Left hindlimb (tissue), 1 donor: Measurements from ENCODE around the gene ZBTB46.
"Not testable (repeated sequence)": the region's sequence is repeated elsewhere in the genome, so short reads cannot be mapped to it uniquely, and the experiment has no call there.

Experiments used
- DNase-seq: peaks from one replicate; pipeline ENCODE4 v3.0.0-alpha.2; 2018

The ZBTB46 gene

DNA sequence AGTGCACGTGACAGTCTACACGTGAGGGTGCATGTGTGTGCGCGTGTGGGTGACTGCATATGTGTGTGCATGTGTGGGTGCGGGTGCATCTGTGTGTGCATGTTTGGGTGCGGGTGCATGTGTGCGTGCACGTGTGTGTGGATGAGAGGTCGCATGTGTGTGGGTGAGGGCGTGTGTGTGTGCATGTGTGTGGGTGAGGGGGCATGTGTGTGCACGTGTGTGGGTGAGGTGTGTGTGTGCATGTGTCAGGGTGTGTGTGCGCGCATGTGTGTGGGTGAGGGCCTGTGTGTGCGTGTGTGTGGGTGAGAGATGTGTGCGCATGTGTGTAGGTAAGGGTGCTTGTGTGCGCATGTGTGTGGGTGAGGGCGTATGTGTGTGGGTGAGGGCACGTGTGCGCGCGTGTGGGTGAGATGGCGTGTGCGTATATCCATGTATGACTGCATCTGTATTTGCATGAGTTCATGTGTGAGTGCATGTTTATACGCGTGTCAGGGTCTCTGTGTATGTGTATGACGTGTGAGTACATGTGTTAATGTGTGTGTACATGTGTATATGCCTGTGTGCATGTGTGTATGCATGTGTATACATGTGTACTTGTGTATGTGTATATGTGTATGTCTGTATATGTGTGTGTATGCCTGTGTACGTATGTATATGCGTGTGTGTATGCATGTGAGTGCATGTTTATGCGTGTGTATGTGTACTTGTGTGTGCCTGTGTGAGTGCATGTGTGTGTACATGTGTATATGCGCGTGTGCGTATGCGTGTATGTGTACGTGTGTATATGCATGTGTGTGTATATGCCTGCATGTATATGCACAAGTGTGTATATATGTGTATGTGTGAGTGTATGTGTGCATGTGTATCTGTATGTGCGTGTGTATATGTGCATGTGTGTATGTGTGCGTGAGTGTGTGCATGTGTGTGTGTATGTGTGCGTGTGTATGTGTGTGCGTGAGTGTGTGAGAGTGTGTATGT is 98.7 kb downstream of the ZBTB46 start:
- DNase-seq = no peak

DNA sequence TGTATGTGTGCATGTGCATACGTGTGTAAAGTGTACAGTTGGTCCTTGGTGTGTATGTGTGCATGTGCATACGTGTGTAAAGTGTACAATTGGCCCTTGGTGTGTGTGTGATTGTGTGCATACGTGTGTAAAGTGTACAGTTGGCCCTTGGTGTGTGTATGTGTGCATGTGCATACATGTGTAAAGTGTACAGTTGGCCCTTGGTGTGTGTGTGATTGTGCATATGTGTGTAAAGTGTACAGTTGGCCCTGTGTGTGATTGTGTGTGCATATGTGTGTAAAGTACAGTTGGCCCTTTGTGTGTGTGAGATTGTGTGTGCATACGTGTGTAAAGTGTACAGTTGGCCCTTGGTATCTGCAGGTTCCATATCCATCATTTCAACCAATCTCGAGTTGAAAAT is 99.7 kb downstream of the ZBTB46 start:
- DNase-seq = no peak

DNA sequence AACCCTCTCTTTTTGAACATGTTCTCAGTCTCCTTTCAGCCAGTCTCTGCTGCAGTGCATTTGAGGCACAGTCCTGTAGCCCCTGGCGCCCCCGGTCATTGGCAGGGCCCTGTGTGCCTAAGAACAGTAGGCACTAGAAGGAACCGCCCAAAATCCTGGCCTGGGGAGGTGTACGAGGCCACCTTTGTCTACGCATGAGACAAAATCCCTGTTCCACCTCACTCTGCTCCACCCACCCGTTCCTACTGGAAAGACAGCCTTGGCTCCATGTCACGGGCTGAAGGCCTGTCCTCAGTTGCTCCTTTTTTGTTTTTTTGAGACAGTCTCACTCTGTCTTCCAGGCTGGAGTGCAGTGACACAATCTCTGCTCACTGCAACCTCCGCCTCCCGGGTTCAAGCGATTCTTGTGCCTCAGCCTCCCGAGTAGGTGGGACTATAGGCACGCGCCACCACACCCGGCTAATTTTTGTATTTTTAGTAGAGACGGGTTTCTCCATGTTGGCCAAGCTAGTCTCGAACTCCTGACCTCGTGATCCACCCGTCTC is 100.8 kb downstream of the ZBTB46 start:
- DNase-seq = not testable (repeated sequence)

DNA sequence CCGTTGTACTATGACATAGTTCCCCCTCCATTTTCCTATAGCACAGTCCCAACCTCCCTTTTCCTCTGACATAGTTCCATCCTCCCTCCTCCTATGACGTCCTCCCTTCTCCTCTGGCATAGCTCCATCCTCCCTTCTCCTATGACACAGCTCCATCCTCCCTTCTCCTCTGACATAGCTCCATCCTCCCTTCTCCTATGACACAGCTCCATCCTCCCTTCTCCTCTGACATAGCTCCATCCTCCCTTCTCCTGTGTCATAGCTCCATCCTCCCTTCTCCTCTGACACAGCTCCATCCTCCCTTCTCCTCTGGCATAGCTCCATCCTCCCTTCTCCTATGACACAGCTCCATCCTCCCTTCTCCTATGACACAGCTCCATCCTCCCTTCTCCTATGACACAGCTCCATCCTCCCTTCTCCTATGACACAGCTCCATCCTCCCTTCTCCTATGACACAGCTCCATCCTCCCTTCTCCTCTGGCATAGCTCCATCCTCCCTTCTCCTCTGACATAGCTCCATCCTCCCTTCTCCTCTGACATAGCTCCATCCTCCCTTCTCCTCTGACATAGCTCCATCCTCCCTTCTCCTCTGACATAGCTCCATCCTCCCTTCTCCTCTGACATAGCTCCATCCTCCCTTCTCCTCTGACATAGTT is 108.0 kb downstream of the ZBTB46 start:
- DNase-seq = not testable (repeated sequence)

DNA sequence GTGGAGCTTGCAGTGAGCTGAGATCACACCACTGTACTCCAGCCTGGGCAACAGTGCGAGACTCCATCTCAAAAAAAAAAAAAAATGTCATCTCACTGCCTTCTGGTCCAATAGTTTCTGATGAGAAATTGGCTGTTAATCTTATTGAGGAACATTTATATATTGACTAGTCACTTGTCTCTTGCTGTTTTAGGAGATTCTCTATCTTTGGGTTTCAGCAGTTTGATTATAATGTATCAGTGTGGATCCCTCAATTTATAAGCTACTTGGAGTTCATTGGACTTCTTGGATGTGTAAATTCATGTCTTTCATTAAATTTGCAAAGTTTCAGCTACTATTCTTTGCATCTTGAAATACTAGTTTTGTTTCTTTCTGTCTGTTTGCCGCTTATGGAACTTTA is 112.1 kb downstream of the ZBTB46 start:
- DNase-seq = no peak

DNA sequence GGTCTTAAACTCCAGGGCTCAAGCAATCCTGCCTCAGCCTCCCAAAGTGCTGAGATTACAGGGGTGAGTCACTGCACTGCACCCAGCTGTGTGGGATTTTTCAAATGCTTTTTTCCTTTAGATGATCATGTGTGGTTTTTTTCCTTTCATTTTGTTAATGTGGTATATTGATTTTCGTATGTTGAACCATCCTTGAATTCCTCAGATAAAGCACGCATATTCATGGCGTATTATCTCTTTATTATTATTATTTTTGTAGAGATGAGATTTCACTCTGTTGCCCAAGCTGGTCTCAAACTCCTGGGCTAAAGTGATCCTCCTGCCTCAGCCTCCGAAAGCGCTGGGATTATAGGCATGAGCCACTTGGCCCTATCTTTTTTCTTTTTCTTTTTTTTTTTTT is 116.2 kb downstream of the ZBTB46 start:
- no peak for DNase-seq

DNA sequence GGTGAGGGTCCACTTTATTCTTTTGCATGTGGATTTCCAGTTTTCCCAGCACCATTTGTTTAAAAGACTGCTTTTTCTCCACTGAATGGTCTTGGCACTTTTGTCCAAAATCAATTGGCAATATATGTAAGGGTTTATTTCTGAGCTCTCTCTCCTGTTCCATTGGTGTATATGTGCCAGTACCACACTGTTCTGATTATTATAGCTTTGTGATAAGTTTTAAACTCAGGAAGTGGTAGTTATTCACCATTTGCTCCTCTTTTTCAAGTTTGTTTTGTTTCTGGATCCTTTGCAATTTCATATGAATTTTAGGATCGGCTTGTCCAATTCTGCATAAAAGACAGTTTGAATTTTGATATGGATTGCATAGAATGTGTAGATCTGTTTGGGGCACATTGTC is 118.9 kb downstream of the ZBTB46 start:
- DNase-seq = no peak

DNA sequence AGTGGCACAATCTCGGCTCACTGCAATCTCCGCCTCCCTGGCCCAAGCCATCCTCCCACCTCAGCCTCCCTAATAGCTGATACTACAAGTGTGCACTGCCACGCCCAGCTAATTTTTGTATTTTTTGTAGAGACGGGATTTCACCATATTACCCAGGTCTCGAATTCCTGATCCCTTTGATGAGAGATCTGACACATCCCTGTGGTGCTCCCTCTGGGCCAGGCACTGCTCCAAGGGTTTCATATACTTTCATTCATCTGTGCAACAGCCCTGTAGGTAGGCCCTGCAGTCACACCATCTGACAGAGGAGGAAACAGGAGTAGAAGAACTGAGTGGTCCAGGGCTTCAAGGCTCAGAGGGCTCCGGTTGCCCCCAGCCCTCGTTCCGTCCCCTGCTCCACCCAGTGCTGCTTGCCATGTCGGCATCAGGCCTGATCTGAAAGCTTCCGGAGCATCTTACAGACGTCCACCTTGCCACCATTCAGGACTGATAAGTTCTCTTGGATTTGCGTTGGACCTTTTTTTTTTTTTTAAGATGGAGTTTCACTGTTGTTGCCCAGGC is 119.9 kb downstream of the ZBTB46 start:
- no peak for DNase-seq

DNA sequence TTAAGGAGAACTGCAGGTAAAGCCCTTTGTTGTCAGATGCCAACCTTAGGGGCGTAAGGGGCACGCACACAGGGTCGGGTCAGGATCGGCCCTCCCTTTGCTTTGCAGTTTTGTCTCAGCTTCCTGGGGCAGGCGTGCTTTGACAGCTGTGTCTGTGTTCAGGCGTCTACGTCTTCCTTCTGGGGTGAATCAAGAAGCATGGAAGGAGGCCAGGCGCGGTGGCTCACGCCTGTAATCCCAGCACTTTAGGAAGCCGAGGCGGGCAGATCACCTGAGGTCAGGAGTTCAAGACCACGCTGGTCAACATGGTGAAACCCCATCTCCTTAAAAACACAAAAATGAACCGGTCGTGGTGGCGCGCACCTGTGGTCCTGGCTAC is 121.9 kb downstream of the ZBTB46 start:
- no peak for DNase-seq

DNA sequence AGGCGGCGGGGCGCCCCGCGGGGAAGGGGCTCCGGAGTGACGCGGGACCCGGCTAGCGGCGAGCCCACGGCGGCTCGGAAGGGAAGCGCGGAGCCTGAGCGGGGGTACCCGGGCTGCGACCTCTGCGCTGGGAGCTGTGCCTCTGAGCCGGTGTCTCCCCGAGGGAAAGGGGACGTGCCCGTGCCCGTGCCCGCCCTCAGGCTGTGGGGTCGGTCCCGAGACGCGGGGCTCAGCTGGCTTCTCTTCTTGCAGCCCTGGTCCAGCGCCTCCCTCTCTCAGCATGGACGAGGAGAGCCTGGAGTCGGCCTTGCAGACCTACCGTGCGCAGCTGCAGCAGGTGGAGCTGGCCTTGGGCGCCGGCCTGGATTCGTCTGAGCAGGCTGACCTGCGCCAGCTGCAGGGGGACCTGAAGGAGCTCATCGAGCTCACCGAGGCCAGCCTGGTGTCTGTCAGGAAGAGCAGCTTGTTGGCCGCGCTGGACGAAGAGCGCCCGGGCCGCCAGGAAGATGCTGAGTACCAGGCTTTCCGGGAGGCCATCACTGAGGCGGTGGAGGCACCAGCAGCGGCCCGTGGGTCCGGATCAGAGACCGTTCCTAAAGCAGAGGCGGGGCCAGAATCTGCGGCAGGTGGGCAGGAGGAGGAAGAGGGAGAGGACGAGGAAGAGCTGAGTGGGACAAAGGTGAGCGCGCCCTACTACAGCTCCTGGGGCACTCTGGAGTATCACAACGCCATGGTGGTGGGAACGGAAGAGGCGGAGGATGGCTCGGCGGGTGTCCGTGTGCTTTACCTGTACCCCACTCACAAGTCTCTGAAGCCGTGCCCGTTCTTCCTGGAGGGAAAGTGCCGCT is 122.5 kb downstream of the ZBTB46 start:
- DNase-seq = no peak

DNA sequence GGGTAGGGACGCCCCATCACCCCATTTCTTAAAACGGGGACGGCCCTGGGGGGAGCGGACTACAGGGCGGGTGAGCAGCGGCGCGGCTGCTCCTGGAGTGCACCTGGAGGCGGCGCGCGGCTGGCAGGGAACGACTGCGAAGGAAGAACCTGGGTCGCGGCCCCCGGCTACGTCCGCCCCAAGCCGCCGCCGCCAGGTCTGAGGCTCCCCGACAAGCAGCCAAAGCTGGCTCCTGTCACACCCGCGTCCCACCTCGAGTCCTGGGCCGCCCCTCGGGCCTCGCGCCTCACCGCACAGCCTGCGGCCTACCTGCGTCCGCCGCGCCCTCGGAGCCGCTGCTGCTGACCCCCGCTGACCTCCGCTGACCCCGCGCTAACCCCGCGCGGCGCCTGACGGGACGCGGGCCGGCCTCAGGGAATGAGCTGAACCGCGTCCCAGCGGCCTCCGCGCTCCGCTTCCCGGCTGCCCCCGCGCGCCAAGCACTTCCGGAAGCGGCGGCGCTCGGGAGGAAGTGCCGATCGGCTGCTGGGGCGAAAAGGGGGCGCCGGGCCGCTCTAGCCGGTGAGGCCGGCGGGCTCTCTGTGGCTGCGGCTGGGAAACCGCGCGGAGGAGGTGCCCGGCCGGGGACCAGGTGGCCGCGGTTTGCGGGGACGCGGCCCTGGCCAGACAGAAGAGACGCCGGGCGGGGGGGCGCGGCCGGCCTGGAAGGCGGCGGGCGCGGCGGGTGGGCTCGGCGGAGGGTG is 123.3 kb downstream of the ZBTB46 start, which contains the start of the genes ARFRP1 and ZGPAT:
TSS of gene ARFRP1 (minus strand) at position 419 of the 743 bp plus-strand sequence. CDS start 885 bp downstream, outside the sequence.
TSS of gene ZGPAT (plus strand) at position 482 of the 743 bp plus-strand sequence. CDS start 542 bp downstream, outside the sequence.
- DNase-seq = peak; percentile 91

DNA sequence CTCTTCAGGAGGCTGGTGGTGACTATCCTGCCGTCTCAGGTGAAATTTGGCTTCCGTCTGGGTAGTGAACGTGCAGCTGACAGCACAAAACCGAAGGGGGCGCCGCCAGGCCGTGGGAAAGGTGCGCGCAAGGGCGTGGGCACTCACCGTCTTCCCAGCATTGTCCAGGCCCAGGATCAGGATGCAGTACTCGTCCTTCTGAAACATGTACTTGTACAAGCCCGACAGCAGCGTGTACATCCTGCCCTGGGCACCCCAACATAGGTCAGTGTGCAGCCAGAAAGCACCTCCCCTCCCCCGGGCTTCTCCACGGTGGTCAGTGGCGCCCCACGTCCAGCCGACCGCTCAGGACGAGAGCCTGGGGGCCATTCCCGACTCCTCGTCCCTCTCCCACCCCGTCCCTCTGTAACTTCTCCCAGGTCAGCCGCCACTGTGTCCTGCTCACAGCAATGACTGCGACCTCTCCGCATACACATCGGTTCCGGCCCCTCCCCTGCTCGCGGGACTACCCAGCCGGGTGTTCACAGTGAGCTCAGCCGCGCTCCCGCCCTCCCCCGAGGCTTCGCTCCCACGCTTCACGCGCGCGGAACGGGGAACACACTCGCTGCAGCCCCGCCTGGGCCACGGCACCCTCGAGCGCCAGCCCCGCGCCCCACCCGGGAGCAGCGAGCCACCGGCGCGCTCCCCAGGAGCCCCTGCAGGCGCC is 124.1 kb downstream of the ZBTB46 start:
- DNase-seq = peak; percentile 46

DNA sequence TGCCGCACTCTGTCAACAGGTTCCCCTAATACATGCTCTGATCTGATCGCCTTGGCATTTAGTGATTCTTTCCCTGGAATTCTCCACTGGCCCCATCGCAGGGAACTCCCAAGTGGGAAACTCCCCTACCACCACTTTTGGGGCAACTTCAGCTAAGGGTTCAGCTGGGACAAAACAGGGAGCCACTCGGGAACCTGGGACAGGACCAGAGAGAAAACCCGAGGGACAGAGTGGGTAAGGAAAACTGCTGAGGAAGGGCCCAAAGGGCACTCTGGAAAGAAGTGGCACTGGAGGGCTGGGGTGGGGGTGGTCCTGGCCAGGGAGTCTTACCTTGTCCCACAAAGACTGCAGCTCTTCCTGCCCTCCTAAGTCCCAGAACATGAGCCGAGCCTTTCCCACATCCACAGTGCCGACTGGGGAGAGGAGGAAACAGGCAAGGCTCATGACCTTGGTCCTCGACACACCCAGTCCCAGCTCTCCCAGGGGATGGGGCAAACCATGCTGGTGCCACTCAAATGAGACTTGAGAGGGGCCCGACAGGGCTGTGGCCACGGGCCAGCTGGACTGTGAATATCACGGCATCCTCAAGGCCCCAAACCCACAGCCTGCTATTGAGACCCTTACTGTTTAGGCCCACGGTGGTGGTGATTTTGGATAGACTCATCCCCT is 124.9 kb downstream of the ZBTB46 start:
- no peak for DNase-seq

DNA sequence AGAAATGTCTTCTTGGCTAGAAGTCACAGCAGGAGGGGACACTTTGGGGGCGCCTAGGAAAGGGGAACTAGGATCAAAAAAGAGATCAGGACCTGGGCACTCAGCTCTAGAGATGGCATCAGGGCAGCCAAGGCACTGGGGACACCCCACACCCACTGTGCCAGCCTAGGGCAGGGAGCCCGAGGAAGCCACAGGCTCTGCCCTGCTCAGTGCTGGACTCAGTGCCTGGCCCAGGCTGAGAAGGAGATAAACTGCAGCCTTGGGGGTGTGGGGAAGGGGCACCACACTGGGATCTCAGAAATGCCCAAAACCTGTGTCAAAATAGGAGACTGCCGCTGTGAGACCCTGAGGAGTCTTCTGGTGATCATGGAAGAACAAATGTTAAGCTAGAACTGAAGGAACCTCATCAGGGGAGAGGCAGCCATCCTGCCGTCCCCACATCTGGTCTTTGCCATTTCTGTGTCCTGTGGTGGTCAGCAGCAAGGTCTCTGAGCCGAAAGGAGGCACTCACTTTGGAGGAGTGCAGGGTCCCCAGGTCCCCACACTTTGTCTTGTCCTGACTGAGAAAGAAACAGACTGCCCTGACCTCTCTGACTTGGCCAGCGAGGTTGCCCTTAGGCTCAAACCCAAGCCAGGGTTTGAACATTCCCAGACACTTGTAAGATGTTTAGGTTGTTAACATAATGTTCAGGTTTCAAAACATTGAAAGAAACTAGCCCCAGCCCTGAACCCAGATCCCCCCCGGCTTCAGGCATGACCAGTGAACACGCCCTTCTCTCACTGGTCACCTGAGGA is 125.6 kb downstream of the ZBTB46 start:
- DNase-seq = no peak

DNA sequence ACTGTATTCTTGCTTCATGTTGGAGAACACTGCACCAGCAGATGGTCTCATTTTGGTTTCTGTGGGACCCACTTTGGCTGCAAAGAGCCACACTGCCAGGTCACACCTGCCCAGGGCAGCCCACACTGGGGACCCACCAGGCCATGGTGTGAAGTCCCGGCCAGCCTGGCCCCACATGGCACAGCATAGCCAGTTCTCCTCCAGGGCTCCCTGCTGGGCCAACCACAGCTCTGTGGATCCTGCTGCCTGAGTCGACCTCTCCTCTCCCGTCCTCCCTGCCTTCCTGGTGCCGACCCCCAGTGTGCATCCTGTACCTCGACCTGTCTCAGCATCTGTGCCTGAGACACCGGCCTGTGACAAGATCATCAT is 126.3 kb downstream of the ZBTB46 start:
- no peak for DNase-seq

DNA sequence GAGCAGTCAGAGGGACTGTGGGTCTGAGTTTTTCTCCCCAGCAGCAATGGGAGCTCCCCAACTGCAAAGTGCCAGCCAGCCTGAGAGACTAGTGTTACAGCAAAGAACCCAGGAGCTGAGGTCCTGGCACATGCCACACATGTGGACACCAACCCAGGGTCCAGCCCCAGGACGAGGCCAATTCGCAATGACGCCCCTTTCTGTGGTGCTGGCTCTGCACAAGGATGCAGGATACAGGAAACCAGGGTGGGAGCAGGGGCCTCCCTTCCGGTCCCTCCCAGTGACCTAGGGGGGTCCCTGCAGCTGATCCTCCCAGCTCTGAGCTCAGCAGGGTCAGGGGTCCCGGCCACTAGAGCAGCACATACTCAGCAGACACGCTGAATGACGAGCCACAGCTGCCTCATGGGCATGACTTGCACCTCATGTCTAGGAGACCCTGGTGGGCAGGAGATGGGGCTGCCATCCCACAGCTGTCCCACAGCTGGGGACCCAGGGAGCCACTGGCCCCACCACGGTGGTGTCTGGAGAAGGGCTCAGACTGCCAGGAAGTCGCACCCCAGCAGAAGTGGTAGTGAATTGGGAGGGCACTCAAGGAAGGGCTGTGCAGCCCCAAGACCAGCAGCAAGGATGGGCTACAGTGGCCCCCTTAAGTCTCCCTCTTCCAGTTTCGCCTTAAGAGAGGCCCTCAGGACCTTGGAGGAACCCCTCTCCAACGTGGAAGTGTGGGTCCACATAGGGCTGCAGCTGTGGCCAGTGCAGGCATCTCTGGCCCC is 126.9 kb downstream of the ZBTB46 start:
- DNase-seq = no peak

DNA sequence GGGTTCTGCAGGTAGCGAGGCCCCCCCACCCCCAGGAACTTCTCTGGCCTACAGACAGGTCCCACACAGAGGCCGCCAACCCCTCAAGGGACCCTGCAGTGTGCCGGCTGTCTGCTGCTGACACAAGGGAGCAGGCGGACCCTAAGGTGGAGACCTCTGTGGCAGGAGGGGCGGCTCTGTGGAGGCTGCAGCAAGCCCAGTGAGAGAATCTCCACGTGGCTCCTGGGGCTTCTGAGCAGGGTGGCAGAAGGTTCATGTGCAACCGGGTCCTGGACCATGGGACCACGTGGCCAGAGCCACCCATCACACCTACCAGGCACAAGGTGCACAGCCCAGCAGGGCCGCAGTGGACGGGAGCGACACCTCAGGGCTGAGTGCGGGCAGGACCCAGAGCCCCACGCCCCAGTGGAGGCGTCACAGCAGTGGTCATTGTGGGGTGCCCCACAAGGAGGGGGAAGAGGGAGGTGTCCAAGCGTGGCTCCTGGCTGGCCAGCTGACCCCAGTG is 127.5 kb downstream of the ZBTB46 start:
- no peak for DNase-seq

DNA sequence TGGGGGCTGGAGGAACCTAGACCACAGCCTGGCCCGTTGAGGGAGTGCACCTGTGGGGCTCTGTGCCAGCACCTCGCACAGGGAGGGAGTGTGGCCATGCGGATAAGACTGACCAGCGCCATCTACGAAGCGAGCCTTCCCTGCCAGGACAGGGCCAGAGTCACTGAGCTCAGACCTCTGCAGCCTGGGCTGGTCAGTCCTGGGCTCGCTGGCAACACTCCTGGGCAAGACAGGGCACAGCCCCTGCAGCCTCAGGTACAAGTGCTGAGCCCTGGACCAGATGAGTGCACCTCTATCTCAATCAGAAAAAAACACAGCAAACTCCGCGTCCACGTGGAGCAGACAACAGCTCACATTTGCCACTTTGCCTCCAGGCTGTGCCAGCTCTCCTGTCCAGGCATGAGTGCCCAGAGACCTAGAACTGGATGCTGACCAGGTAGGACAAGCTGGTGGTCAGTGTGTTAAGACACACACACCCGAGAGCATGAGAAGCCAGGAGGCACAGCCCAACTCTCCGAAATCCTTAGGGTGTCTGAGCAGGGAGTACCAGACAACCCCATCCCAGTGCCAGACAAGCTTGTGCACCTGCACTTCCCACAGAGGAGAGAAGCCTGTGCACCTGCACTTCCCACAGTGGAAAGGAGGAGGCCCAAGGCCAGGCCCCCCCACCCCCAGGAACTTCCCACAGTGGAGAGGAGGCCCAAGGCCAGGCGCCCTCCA is 128.2 kb downstream of the ZBTB46 start:
- DNase-seq = no peak
